ENCODE measurements around the gene DUSP6.

The DUSP6 gene

GRCh38 chr12:89351489-89352241, 636 bp downstream of the DUSP6 start:
- H3K4me2 ChIP-seq (ENCODE audit: low read depth, low read length), result peak overlapping the region; percentile 79
- peaks cover 58% of the 10 kb centered on the region for H3K79me2 ChIP-seq (ENCODE audit: low read length)
- peak overlapping the region; percentile 89 for H3K4me3 ChIP-seq (ENCODE audit: low read length)
- no peaks in the 10 kb centered on the region for H3K36me3 ChIP-seq (replicated peaks; ENCODE audit: insufficient read depth, low read length)
- H3K27me3 ChIP-seq (replicated peaks; ENCODE audit: insufficient read depth, low read length), result no peaks in the 10 kb centered on the region
- peaks cover 40% of the 10 kb centered on the region for H3K4me1 ChIP-seq (ENCODE audit: low read length)
- H4K20me1 ChIP-seq (ENCODE audit: insufficient read depth, low read length), result no peaks in the 10 kb centered on the region
- peak overlapping the region; percentile 92 for H3K9ac ChIP-seq (ENCODE audit: low read length)
- TF ChIP-seq CTCF (IDR thresholded peaks at IDR 0.05; ENCODE audit: low read length) (no peak), EZH2 (optimal IDR thresholded peaks at IDR 0.05; ENCODE audit: low read depth, low read length) (no peak), EZH2phosphoT487 (IDR thresholded peaks at IDR 0.05; ENCODE audit: low read length) (no peak)
- peaks cover 85% of the 10 kb centered on the region for H3F3A ChIP-seq (ENCODE audit: insufficient read depth, low read length)
- peak; percentile 40 for DNase-seq
- no peaks in the 10 kb centered on the region for H3K9me3 ChIP-seq (replicated peaks; ENCODE audit: insufficient read depth, low read length)
- peak overlapping the region; percentile 94 for H3K27ac ChIP-seq (ENCODE audit: low read length)
- no peaks in the 10 kb centered on the region for H3K9me2 ChIP-seq (replicated peaks; ENCODE audit: insufficient read depth, low read length)
- H2AFZ ChIP-seq (ENCODE audit: low read length), result no peak overlapping the region

- Histone ChIP-seq H3K4me1 (ENCODE audit: low read length) (peaks cover 39% of the 10 kb centered on the region), H3F3A (ENCODE audit: insufficient read depth, low read length) (peaks cover 93% of the 10 kb centered on the region), H3K27ac (ENCODE audit: low read length) (peak overlapping the region; percentile 94), H4K20me1 (ENCODE audit: insufficient read depth, low read length) (no peaks in the 10 kb centered on the region), H3K27me3 (replicated peaks; ENCODE audit: insufficient read depth, low read length) (no peaks in the 10 kb centered on the region), H3K9ac (ENCODE audit: low read length) (peak overlapping the region; percentile 92), H3K36me3 (replicated peaks; ENCODE audit: insufficient read depth, low read length) (no peaks in the 10 kb centered on the region), H3K4me3 (ENCODE audit: low read length) (peak overlapping the region; percentile 89), H3K9me3 (replicated peaks; ENCODE audit: insufficient read depth, low read length) (no peaks in the 10 kb centered on the region), H3K79me2 (ENCODE audit: low read length) (peaks cover 57% of the 10 kb centered on the region), H3K9me2 (replicated peaks; ENCODE audit: insufficient read depth, low read length) (no peaks in the 10 kb centered on the region), H2AFZ (ENCODE audit: low read length) (0 out of 2 replicates have a peak overlapping the region, but pooled peaks have one; percentile 3), H3K4me2 (ENCODE audit: low read depth, low read length) (peak overlapping the region; percentile 79)
- no peak for TF ChIP-seq EZH2phosphoT487 (IDR thresholded peaks at IDR 0.05; ENCODE audit: low read length)
- no peak for TF ChIP-seq EZH2 (optimal IDR thresholded peaks at IDR 0.05; ENCODE audit: low read depth, low read length)
- TF ChIP-seq CTCF (IDR thresholded peaks at IDR 0.05; ENCODE audit: low read length), result no peak
- DNase-seq, result peak; percentile 66
These were observed 1.4 kb downstream of the DUSP6 start for GRCh38 chr12:89350630-89351488.

- Histone ChIP-seq H3K4me3 (ENCODE audit: low read length) (peak overlapping the region; percentile 89), H3K27ac (ENCODE audit: low read length) (peak overlapping the region; percentile 94; the same call in 1 of the 2 replicates), H4K20me1 (ENCODE audit: insufficient read depth, low read length) (no peaks in the 10 kb centered on the region), H3K9ac (ENCODE audit: low read length) (peak overlapping the region; percentile 92), H3K9me2 (replicated peaks; ENCODE audit: insufficient read depth, low read length) (no peaks in the 10 kb centered on the region), H2AFZ (ENCODE audit: low read length) (no peak overlapping the region), H3K9me3 (replicated peaks; ENCODE audit: insufficient read depth, low read length) (no peaks in the 10 kb centered on the region), H3K4me2 (ENCODE audit: low read depth, low read length) (peak overlapping the region; percentile 79), H3K79me2 (ENCODE audit: low read length) (peaks cover 52% of the 10 kb centered on the region), H3K27me3 (replicated peaks; ENCODE audit: insufficient read depth, low read length) (no peaks in the 10 kb centered on the region), H3F3A (ENCODE audit: insufficient read depth, low read length) (peaks cover 93% of the 10 kb centered on the region), H3K36me3 (replicated peaks; ENCODE audit: insufficient read depth, low read length) (no peaks in the 10 kb centered on the region), H3K4me1 (ENCODE audit: low read length) (peaks cover 35% of the 10 kb centered on the region)
- TF ChIP-seq EZH2phosphoT487 (IDR thresholded peaks at IDR 0.05; ENCODE audit: low read length) (no peak), EZH2 (optimal IDR thresholded peaks at IDR 0.05; ENCODE audit: low read depth, low read length) (no peak), CTCF (IDR thresholded peaks at IDR 0.05; ENCODE audit: low read length) (no peak)
- DNase-seq, result peak; percentile 24
These were observed 2.1 kb downstream of the DUSP6 start for GRCh38 chr12:89350260-89350629.
